Inflammatory macrophage treated with lipopolysaccharide for 4 hours (primary cell): ENCODE data around the gene PLEKHG7.
"Not testable (repeated sequence)": the region's sequence is repeated elsewhere in the genome, so short reads cannot be mapped to it uniquely, and the experiment has no call there.

Source experiments
- DNase-seq: peaks from one replicate; pipeline ENCODE4 v3.0.0-alpha.2; 2020

PLEKHG7 gene

GRCh38 chr12:92717202-92717601 is 14.4 kb downstream of the PLEKHG7 start:
- peak; percentile 39 for DNase-seq

DNA sequence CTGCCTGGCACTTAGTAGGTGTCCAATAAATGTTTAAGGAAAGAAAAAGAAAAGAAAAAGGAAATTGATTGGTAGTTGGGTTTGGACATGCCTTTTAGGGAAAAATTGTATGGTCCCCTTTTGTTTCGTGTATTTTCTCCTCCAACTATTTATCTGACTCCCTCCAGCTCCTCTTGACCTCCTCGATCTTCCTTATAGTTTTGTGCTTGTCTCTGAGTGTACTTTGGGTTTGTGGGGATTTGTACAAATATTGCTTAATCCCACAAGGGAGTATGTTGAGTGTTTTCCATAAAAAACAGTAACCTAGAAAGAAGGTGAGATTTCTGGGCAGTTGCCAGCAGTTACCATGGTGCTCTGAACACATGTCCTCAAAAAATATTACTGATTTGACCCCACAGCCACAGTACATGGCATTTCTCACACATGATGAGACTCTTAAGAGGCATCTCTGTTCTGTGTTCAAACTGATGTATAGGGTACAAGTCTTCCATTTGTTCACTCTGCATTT is 15.7 kb downstream of the PLEKHG7 start:
- DNase-seq, result no peak

DNA sequence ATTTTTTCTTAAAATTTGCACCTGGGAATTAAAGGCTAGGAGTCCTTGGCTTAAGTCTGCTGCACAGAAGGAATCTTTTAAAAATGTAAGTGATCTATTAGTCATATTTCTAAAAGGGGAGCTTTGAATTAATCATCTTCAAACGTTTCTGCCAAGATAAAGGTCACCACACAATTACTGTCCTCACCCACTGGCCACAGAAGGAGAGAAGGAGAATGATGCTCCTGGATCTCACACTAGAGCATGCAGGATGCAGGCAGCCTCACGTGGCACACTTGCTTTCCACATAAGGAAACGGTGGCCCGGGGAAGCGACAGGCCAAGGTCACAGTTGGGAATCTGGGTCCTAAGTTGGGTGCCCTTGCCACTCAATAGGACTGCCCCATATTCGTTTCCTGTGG is 16.9 kb downstream of the PLEKHG7 start:
- no peak for DNase-seq

DNA sequence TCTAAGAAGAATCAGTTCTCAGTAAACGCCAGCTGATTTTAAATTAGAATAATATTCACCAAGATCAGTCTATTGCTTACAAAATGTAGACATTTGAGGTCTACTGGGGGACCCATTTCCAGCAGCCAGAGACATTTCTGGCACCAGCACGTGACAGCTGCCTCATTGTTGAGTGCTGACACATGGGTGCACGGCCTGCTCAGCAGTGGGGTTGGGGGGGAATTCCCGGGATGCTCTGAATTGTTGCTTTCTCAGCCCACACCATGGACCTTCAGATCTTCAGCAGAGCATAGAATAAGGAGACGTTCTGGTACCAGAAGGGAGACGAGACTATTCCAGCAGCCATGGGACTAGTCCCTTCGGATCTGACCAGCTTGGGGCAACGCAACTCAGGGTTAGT is 18.3 kb downstream of the PLEKHG7 start:
- no peak for DNase-seq

- DNase-seq, result no peak
Measured at GRCh38 chr12:92721656-92722055, 18.9 kb downstream of the PLEKHG7 start.

- no peak for DNase-seq
Measured at GRCh38 chr12:92722897-92723296, 20.1 kb downstream of the PLEKHG7 start.

DNA sequence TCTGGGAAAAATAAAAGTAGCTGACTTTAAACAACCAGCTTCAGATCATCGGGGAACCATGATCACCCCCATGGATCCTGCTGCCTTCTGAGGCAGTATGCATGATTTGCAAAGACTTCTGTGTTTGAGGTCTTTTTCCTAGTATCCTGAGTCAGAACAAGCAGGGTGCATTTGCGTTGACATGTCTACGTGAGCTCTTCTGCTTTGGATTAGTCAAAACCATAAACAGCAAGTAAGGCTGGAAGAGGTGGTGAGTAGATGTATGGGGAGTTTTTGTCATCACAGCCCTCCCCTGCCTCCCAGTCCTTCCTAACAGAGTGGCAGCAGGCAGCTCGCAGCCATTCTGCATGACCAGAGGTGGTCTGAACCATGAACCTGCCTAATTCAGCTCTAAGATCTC is 24.1 kb downstream of the PLEKHG7 start:
- no peak for DNase-seq

DNA sequence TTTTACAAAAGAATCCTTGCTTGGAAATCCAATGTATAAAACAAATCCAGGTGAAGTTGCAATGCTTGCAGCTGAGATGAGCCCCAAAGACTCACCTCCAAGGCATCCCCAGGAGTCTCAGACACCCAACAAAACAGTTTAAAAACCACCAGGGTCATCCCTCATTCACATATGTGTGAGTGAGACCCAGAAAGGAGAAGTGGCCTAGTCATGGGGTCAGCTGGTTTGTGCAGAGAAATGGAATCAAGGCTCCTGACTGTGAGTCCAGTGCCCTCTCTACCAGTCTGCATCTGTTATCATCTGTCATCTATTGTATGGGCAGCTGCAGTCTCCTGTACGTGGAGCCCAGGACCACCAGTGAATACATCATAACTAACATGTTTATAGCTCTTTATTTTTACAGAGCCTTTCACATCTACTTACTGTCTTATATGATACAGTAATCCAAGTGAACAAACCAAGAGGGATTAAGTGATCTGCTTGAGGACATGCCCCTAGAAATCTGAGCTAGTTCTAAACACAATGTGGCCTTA is 27.1 kb downstream of the PLEKHG7 start:
- peak; percentile 24 for DNase-seq

DNA sequence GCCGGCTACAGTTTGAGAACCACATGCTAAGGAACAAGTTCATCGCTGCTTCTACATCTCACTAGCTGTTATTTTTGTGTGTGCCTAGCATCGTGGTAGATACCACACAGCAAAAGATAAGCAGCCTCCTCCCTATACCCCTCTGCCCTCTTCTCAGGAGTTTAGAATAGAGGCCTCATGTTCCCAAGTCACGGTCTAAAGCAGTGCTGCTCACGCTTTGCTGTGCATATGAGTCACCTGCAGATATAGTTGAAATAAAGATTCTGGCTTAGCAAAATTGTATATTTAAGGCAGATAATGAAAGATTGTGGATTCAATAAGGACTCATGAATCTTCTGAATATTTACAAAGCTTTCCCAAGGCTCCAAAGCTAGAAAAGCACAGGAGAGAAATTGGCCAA is 28.0 kb downstream of the PLEKHG7 start:
- no peak for DNase-seq

- no peak for DNase-seq
Measured at GRCh38 chr12:92732216-92732615, 29.4 kb downstream of the PLEKHG7 start.

DNA sequence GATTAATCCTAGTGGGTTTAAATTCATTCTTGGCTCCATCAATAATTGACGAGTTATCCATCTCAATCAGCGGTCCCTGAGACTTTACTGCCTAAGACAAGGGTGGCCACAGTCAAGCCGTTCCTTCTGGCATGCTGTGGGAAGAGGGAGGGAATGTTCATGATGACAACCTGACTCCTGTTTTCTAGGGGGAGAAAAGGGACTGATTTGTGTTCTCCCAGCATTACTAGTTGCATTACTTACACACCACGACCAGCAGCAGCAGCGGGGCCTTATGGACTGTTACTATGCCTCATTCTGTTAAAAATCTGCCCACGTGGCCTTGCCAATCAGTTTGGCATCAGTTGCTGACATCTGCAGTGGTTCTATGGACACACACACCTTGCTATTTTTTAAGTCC is 29.9 kb downstream of the PLEKHG7 start:
- DNase-seq, result no peak

- no peak for DNase-seq
Measured at GRCh38 chr12:92733181-92733580, 30.4 kb downstream of the PLEKHG7 start.

- no peak for DNase-seq
Measured at GRCh38 chr12:92733661-92734060, 30.9 kb downstream of the PLEKHG7 start.

GRCh38 chr12:92735131-92735721 is 32.4 kb downstream of the PLEKHG7 start:
- no peak for DNase-seq

GRCh38 chr12:92736605-92737004 is 33.8 kb downstream of the PLEKHG7 start:
- no peak for DNase-seq

- no peak for DNase-seq
Measured at GRCh38 chr12:92737855-92738850, 35.4 kb downstream of the PLEKHG7 start.

- DNase-seq, result no peak
Measured at GRCh38 chr12:92739113-92739512, 36.3 kb downstream of the PLEKHG7 start.

- no peak for DNase-seq
Measured at GRCh38 chr12:92740411-92740810, 37.6 kb downstream of the PLEKHG7 start.

GRCh38 chr12:92743026-92743425 is 40.2 kb downstream of the PLEKHG7 start:
- no peak for DNase-seq

- DNase-seq, result no peak
Measured at GRCh38 chr12:92745856-92746550, 43.2 kb downstream of the PLEKHG7 start.

- DNase-seq, result no peak
Measured at GRCh38 chr12:92747151-92747550, 44.4 kb downstream of the PLEKHG7 start.

DNA sequence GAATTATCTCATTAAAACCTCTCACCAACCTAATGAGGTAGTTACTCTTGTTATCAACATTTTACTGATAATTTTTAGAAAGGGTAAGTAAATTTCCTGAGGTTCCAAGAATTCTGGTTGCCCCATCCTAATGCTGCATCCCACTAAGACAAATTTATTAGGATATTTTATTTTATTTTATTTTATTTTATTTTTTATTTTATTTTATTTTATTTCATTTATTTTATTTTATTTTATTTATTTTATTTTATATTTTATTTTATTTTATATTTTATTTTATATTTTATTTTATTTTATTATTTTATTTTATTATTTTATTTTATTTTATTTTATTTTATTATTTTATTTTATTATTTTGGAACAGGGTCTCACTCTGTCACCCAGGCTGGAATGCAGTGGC is 46.9 kb downstream of the PLEKHG7 start:
- not testable (repeated sequence) for DNase-seq
